Fibroblast of mammary gland (primary cell): ENCODE results near the gene GSTT2.
"Not testable (repeated sequence)": the region's sequence is repeated elsewhere in the genome, so short reads cannot be mapped to it uniquely, and the experiment has no call there.

Source experiments
- DNase-seq: peaks from one replicate; pipeline ENCODE4 v3.0.0-alpha.2; 2010; ENCODE audit warnings: low read depth
- H3K4me3 ChIP-seq: 2 replicates; pipeline ENCODE4 v1.5.1; 2011; ENCODE audit warnings: low read depth, mild to moderate bottlenecking, low read length, moderate library complexity; ENCODE audit not compliant: control insufficient read depth
- TF ChIP-seq, protein P1 (sequence below): conservative IDR thresholded peaks from 2 replicates; pipeline ENCODE4 v1.5.1; 2011; ENCODE audit warnings: low read depth, low read length, inconsistent platforms; ENCODE audit not compliant: control insufficient read depth, insufficient read depth

Gene GSTT2

DNA sequence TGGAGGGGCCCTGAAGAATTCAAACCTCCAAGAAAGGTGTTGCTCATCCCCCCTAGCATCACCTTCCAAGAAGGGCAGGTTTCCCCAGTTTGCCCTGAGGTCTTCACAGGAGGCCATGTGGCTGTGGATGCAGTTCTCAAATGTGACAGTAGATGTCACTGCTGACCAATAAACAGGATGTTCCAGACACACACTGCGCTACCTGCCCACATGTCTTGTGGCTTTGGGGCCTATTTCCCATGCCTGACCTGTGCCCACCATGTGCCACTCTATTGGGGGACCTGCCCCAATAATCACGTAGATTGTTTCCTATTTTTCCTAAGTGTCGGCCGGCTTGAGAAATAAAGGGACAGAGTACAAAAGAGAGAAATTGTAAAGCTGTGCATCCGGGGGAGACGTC, 4.5 kb downstream of the GSTT2 start:
- TF ChIP-seq, protein P1, sequence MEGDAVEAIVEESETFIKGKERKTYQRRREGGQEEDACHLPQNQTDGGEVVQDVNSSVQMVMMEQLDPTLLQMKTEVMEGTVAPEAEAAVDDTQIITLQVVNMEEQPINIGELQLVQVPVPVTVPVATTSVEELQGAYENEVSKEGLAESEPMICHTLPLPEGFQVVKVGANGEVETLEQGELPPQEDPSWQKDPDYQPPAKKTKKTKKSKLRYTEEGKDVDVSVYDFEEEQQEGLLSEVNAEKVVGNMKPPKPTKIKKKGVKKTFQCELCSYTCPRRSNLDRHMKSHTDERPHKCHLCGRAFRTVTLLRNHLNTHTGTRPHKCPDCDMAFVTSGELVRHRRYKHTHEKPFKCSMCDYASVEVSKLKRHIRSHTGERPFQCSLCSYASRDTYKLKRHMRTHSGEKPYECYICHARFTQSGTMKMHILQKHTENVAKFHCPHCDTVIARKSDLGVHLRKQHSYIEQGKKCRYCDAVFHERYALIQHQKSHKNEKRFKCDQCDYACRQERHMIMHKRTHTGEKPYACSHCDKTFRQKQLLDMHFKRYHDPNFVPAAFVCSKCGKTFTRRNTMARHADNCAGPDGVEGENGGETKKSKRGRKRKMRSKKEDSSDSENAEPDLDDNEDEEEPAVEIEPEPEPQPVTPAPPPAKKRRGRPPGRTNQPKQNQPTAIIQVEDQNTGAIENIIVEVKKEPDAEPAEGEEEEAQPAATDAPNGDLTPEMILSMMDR = peak; percentile 77
- DNase-seq = peak; percentile 53
- no peak overlapping the region for H3K4me3 ChIP-seq

DNA sequence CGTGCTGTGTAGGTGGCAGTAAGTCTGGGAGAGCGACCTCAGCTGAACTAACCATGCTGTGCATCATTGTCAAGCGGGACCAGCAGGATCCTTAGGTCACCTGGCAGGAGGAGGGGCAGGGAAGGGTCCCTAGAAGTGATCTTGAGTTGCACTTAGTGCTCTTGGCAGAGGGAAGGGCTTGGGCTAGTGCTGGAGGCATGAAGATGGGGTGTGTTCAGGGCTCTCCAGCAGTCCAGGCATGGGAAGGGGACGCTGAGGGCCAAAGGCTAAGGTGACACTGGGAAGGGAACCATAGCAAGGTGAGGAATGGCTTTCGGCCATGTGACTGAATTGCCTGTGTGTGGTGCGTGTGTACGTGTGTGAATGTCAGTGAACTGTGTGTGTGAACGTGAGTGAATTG, 6.2 kb downstream of the GSTT2 start:
- not testable (repeated sequence) for DNase-seq, H3K4me3 ChIP-seq

DNA sequence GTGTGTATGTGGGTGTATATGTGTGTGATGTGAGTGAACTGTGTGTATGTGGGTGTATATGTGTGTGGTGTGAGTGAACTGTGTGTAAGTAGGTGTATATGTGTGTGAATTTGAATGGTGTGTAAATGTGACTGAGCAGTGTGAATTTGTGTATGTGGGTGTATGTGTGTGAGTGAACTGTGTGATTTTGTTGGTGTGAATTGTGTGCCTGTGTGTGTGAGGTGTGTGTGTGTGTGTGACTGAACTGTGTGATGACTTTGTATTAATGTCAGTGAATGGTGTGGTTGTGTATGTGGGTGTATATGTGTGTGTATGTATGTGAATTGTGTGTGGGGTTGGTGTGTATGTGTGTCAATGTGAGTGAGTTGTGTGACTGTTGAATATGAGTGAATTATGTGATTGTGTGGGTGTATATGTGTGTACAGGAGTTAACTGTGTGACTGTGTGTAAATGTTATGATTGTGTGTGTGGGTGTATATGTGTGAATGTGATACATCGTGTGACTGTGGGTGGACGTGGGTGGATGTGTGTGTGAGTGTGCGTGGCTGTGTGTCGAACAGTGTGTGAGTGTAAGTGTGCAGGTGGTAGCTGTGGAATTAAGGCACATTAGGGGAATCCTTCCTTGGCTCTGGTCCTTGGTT, 6.7 kb downstream of the GSTT2 start:
- not testable (repeated sequence) for DNase-seq, H3K4me3 ChIP-seq

DNA sequence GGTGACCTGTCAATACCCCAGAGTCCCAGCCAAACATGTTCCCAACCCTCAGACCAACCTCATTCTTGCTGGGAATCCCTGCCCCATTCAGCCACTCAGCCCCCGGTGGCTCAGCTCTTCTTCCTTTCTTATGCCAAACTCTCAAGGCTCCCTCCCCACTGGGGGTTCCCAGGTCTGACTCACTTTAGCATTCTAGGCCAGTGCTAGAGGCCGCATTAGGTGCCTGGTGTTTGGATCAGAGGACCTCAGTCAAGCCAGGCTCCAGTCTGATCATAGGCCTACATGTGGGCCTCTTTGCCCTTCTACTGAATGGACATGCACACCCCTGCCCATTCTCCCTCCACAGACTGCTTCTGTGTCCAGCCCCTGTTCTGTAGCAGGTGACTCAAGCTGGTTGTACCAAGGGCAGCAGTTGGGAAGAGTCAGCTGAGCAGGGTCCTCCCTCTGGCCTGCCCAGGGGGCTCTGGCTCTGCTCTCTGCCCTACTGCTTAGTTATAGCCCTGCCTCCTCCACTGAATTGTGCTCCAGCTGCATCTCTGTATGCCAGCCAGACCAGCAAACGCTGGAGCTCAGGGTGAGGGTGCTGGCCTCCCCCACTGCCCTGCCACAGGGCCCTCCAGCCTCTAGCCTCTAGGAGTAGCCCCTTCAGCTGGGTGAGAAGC, 9.8 kb downstream of the GSTT2 start:
- H3K4me3 ChIP-seq = not testable (repeated sequence)

DNA sequence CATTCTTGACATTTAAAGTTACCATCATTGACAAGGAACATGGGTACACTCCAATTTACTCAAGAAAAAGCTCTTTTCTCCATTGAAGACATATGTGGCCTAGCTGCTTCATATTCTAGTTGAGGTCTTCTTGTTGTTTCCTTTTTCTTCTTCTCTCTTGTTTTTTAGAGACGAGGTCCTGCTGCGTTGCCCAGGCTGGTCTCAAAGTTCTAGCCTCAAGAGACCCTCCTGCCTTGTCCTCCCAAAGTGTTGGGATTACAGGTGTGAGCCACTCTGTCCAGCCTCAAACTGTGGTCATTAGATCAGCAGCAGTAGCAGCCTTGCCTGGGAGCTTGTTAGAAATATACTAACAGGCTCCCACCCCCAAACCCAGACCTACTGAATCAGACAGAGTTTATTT, 13.1 kb downstream of the GSTT2 start:
- not testable (repeated sequence) for H3K4me3 ChIP-seq, DNase-seq

More for the DNA sequence above, 9.8 kb downstream of the GSTT2 start:
- DNase-seq = peak; percentile 63

DNA sequence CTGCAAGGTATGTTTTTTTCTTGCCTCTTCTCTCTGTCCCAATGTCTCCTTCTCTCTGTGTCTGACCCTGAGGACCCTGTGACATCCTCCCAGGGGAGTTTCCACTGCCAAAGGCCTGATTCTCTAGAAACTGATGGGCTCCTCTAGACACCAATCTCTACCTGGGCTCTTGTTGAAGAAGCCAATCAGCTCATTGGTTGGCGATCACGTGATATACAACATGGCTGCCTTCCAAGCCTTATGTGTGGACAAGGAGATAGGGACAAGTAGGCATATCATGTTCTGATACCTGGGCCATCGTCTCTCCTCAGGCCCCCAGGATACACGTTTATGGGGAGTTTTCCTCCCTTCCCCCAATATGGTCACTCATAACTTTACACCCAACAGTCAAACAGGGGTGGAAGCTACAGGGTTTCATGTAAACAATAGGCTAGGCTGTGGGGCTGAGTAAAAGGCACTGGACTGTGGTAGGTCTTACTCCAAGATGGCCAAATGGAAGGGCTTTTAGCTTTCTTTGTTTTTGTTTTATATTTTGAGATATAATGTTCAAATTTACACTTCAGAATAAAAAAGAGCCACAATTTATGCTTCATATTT, 13.7 kb downstream of the GSTT2 start:
- not testable (repeated sequence) for H3K4me3 ChIP-seq, DNase-seq

DNA sequence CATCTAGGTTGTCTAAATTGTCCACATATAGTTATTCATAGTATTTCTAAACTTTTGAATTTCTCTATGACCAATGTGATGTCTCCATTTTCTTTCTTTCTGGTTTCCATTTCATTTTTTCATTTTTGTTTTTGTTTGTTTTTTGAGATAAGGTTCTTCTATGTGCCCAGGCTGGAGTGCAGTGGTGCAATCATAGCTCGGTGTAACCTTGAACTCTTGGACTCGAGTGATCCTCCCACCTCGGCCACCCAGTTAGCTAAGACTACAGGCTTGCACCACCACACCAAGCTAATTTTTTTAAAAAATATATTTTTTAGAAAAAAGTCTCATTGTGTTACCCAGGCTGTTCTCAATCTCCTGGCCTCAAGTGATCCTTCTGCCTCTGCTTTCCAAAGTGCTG, 17.2 kb downstream of the GSTT2 start:
- DNase-seq = no peak
- TF ChIP-seq, protein P1 = no peak
- H3K4me3 ChIP-seq = no peak overlapping the region

DNA sequence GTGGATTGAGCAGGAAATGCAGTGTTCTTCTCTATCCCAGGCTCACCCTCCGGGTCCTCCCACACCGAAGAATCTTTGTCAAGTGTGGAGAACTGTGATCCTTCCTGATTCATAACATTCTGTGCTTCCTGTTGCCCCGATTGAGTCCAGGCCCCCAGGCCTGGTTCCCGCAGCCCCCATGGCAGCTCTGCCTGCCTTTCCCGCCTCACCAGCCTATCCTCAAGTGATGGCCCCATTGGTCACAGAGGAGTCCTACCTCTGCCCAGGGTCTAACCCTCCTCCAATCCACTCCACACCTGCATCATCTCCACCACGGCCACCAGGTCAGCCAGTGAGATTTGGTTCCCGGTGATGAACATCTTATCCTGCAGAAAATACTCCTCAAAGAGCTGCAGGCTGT, 19.8 kb downstream of the GSTT2 start:
- H3K4me3 ChIP-seq = not testable (repeated sequence)

DNA sequence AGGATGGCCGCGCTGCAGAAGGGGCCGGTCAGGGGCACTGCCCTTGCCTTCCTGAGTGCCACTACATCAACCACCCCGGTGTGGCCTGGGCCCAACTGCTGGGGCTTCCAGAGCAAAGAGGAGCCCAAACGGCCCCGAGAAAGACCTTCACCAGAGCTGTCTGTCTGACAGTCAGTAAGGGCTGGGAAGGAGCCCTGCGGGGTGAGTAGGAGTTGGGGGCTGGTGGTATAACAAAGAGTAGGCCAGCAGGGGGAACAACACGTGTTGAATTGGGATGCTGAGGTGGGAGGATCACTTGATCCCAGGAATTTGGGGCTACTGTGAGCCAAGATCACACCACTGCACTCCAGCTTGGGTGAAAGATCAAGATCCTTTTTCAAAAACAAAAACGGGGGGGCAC, 21.4 kb downstream of the GSTT2 start:
- no peak for DNase-seq
- no peak overlapping the region for H3K4me3 ChIP-seq
- TF ChIP-seq, protein P1 = no peak

More for the DNA sequence above, 19.8 kb downstream of the GSTT2 start:
- DNase-seq = not testable (repeated sequence)

DNA sequence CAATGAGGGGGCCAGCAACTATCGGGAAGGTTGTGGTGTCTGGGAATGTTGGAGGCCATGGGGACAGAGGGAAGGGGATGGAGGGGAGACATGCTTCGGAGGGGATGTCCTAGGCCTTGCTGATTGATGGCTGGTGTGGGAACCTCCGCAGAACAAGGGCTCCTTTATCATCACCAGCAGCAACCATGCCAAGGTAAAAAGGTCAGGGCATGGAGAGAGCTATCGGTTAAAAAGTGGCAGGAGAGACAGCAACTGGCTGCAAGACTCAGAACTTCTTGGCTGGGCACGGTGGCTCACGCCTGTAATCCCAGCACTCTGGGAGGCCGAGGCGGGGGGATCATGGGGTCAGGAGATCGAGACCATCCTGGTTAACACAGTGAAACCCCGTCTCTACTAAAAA, 22.3 kb downstream of the GSTT2 start:
- H3K4me3 ChIP-seq = no peak overlapping the region
- TF ChIP-seq, protein P1 = no peak
- DNase-seq = no peak
